K562 (cell line): Measurements from ENCODE around the gene FUT6. TPM values are rescaled to one million over a fixed set of nuclear protein-coding genes. Genes with fewer than 3 reads are reported as not detected.

Experiments used
- CCNT2 ChIP-seq: IDR thresholded peaks from 2 replicates; pipeline ENCODE4 v1.6.1; 2011; ENCODE audit warnings: borderline replicate concordance, low read depth, mild to moderate bottlenecking, moderate library complexity, mixed read lengths, low read length; ENCODE audit not compliant: insufficient read length; ENCODE audit errors: extremely low read depth
- E4F1 ChIP-seq: fragments of 250-450 bp; sonication (Bioruptor Pico); IDR thresholded peaks from 2 replicates; pipeline ENCODE4 v1.5.0; 2021; ENCODE audit warnings: mild to moderate bottlenecking, borderline replicate concordance
- EHMT2 ChIP-seq: fragments of 450-650 bp; IDR thresholded peaks from 2 replicates; pipeline ENCODE4 v1.6.1; 2018; ENCODE audit warnings: antibody characterized with exemption
- FOXK2 ChIP-seq, 2 experiments: fragments of 450-650 bp; IDR thresholded peaks in 1 of 2; conservative IDR thresholded peaks in 1 of 2; 2 replicates each; pipeline ENCODE4 v1.6.1; 2016; ENCODE audit warnings: low read depth in 2 of 2, mild to moderate bottlenecking in 1 of 2
- KDM5B ChIP-seq: fragments of 200-600 bp; sonication (generic); IDR thresholded peaks from 2 replicates; pipeline ENCODE4 v1.6.1; 2012; ENCODE audit warnings: low read depth, mild to moderate bottlenecking, moderate library complexity, low read length, control low read depth, inconsistent platforms; ENCODE audit not compliant: insufficient replicate concordance
- MTF1 ChIP-seq: fragments of 250-450 bp; sonication (Bioruptor Pico); IDR thresholded peaks from 2 replicates; pipeline ENCODE4 v1.9.0; 2021; ENCODE audit warnings: moderate library complexity, mild to moderate bottlenecking, inconsistent platforms, borderline replicate concordance
- NFATC3 ChIP-seq: fragments of 450-650 bp; IDR thresholded peaks from 2 replicates; pipeline ENCODE4 v1.6.1; 2017; ENCODE audit warnings: mild to moderate bottlenecking
- NFIX ChIP-seq: fragments of 250-450 bp; sonication (Bioruptor Pico); IDR thresholded peaks from 2 replicates; pipeline ENCODE4 v1.4.0; 2020; ENCODE audit warnings: low read depth, mild to moderate bottlenecking, moderate library complexity
- NR0B1 ChIP-seq: fragments of 450-650 bp; IDR thresholded peaks from one replicate; pipeline ENCODE4 v1.6.1; 2018; ENCODE audit warnings: mild to moderate bottlenecking, moderate library complexity; ENCODE audit not compliant: partially characterized antibody
- SAFB2 ChIP-seq: fragments of 200-400 bp; formaldehyde crosslinking; IDR thresholded peaks from 2 replicates; pipeline ENCODE4 v1.6.1; 2018; ENCODE audit warnings: borderline replicate concordance, low read length, low read depth, moderate library complexity; ENCODE audit not compliant: severe bottlenecking
- SMARCC2 ChIP-seq: fragments of 450-650 bp; IDR thresholded peaks from 2 replicates; pipeline ENCODE4 v1.6.1; 2017; ENCODE audit warnings: antibody characterized with exemption, moderate library complexity, mild to moderate bottlenecking, low read depth
- ZNF436 ChIP-seq: fragments of 250-450, 450-650 bp; sonication (Bioruptor Pico); formaldehyde crosslinking; IDR thresholded peaks from 2 replicates; pipeline ENCODE4 v1.7.0; 2020; ENCODE audit warnings: mild to moderate bottlenecking
- polyA plus RNA-seq, 8 experiments: library from polyadenylated mRNA; depleted of rRNA in 4 of 8; stranded (reverse) in 5 of 8; unstranded in 3 of 8; fragments of >200 nt; fragmentation: Nextera tagmentation in 2 of 8; fragmentation: Illumina TruSeq in 1 of 8; extraction: Ambion mirVana in 2 of 8; extraction: Trizol in 1 of 8; gene quantifications; 2 replicates each; pipeline versions ENCODE4 v1.2.1 to v1.2.3, GENCODE V29; 2011 to 2014; ENCODE audit warnings: inconsistent platforms in 1 of 8, missing spikeins in 1 of 8
- total RNA-seq, 7 experiments: library from RNA; depleted of rRNA in 6 of 7; stranded (reverse); fragments of >200 nt in 6 of 7; fragmentation: Illumina TruSeq in 2 of 7; extraction: Trizol in 2 of 7; gene quantifications; 2 replicates each; pipeline versions ENCODE4 v1.2.1 to v1.2.3, GENCODE V29; 2011 to 2021; ENCODE audit warnings: low replicate concordance in 1 of 7
- TF ChIP-seq, protein P1 (sequence below): sonication (generic); formaldehyde crosslinking; IDR thresholded peaks from 2 replicates; pipeline ENCODE4 v1.8.0; 2022; ENCODE audit warnings: mild to moderate bottlenecking, missing genetic modification reagents
- TF ChIP-seq, protein P2 (sequence below): fragments of 450-650 bp; IDR thresholded peaks from 2 replicates; pipeline ENCODE4 v1.6.1; 2016
- TF ChIP-seq, protein P3 (sequence below): fragments of 250-450 bp; sonication (Bioruptor Pico); IDR thresholded peaks from 2 replicates; pipeline ENCODE4 v1.8.0; 2021; ENCODE audit warnings: mild to moderate bottlenecking, moderate library complexity

FUT6 gene
- total and polyA plus RNA-seq, 9 of the 15 experiments (the other 6 are each of a cell fraction or from before 2014, with no cell fraction given), result 0.04 TPM; not detected in 8

- TF ChIP-seq NFIX (CRISPR knock-in tag), result no peak
- no peak for TF ChIP-seq SAFB2
- no peak for TF ChIP-seq EHMT2
- TF ChIP-seq MTF1 (CRISPR knock-in tag), result no peak
- TF ChIP-seq, protein P1, sequence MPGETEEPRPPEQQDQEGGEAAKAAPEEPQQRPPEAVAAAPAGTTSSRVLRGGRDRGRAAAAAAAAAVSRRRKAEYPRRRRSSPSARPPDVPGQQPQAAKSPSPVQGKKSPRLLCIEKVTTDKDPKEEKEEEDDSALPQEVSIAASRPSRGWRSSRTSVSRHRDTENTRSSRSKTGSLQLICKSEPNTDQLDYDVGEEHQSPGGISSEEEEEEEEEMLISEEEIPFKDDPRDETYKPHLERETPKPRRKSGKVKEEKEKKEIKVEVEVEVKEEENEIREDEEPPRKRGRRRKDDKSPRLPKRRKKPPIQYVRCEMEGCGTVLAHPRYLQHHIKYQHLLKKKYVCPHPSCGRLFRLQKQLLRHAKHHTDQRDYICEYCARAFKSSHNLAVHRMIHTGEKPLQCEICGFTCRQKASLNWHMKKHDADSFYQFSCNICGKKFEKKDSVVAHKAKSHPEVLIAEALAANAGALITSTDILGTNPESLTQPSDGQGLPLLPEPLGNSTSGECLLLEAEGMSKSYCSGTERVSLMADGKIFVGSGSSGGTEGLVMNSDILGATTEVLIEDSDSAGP, result no peak
- no peak for TF ChIP-seq ZNF436 (CRISPR knock-in tag)
- TF ChIP-seq NR0B1, result no peak
- TF ChIP-seq KDM5B, result no peak
- no peak for TF ChIP-seq NFATC3
- no peak for TF ChIP-seq E4F1 (CRISPR knock-in tag)
- TF ChIP-seq, protein P2, sequence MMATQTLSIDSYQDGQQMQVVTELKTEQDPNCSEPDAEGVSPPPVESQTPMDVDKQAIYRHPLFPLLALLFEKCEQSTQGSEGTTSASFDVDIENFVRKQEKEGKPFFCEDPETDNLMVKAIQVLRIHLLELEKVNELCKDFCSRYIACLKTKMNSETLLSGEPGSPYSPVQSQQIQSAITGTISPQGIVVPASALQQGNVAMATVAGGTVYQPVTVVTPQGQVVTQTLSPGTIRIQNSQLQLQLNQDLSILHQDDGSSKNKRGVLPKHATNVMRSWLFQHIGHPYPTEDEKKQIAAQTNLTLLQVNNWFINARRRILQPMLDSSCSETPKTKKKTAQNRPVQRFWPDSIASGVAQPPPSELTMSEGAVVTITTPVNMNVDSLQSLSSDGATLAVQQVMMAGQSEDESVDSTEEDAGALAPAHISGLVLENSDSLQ, result no peak; the same call in 1 of the 2 replicates
- TF ChIP-seq FOXK2 (conservative IDR thresholded peaks at IDR 0.05 in 1 of 2, IDR thresholded peaks at IDR 0.05 in 1 of 2; ENCODE audit: low read depth in 2 of 2), result no peak
- TF ChIP-seq, protein P3, sequence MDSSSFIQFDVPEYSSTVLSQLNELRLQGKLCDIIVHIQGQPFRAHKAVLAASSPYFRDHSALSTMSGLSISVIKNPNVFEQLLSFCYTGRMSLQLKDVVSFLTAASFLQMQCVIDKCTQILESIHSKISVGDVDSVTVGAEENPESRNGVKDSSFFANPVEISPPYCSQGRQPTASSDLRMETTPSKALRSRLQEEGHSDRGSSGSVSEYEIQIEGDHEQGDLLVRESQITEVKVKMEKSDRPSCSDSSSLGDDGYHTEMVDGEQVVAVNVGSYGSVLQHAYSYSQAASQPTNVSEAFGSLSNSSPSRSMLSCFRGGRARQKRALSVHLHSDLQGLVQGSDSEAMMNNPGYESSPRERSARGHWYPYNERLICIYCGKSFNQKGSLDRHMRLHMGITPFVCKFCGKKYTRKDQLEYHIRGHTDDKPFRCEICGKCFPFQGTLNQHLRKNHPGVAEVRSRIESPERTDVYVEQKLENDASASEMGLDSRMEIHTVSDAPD, result no peak
- TF ChIP-seq CCNT2, result peak; percentile 100
- TF ChIP-seq SMARCC2, result peak; percentile 98
Measured at GRCh38 chr19:5799247-5800241, 40.0 kb downstream of the FUT6 start (continued).
